Measurements from ENCODE around the gene TBRG4.

TBRG4 gene

DNA sequence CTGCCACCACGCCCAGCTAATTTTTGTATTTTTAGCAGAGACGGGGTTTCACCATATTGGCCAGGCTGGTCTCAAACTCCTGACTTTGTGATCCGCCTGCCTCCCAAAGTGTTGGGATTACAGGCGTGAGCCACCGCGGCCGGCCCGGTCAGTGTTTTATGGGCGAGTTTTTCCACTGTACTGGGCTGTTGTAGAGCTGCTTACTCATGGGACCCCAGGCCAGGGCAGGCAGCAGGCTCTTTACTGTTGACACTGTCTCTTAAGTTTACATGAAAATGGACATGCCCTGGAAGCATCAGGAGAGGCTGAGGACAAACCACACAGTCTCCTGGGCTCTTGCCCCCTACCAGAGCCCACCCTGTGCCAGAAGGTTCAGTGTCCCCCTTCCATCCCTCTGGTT, 33.9 kb downstream of the TBRG4 start:
- no peak for DNase-seq (ENCODE audit: low read depth, low spot score)
- Histone ChIP-seq H3K9me3 (ENCODE audit: insufficient read depth, low read length) (no peaks in the 10 kb centered on the region), H3K27me3 (ENCODE audit: insufficient read depth, insufficient read length) (no peaks in the 10 kb centered on the region), H3K36me3 (ENCODE audit: insufficient read depth, insufficient read length, low read length) (peaks cover 88% of the 10 kb centered on the region), H3K4me3 (ENCODE audit: insufficient read length, low read depth) (no peak overlapping the region), H3K4me1 (ENCODE audit: insufficient read depth, insufficient read length) (peaks cover 19% of the 10 kb centered on the region), H3K9ac (ENCODE audit: insufficient read length, low read depth) (no peak overlapping the region)
- TF ChIP-seq SUZ12 (IDR thresholded peaks at IDR 0.05; ENCODE audit: extremely low read depth, insufficient read depth, insufficient read length) (no peak), ZNF274 (IDR thresholded peaks at IDR 0.05; ENCODE audit: low read depth, low read length) (no peak), YY1 (IDR thresholded peaks at IDR 0.05; ENCODE audit: insufficient read depth, insufficient read length) (no peak)

DNA sequence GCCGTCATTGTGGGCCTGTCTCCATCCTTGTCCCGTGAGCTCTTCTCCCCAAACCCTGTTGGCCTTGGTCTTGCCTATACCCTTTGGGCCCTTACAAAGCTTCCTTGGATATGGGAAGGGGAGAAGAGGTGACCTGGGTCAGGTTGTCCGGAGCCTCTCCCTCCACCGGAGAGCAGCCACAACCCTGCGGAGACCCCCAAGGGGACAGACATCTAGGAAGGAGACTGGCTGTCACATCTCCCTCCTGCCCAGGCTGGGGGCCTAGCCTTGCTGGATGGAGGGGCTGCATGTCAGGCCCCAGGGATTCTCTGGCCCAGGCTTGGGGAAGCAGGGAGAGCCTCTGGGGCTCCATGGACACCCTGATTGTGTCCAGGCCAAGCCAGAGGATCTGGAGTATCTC, 34.6 kb downstream of the TBRG4 start:
- Histone ChIP-seq H3K9ac (ENCODE audit: insufficient read length, low read depth) (no peak overlapping the region), H3K4me3 (ENCODE audit: insufficient read length, low read depth) (no peak overlapping the region), H3K36me3 (ENCODE audit: insufficient read depth, insufficient read length, low read length) (peaks cover 82% of the 10 kb centered on the region), H3K4me1 (ENCODE audit: insufficient read depth, insufficient read length) (peaks cover 20% of the 10 kb centered on the region), H3K9me3 (ENCODE audit: insufficient read depth, low read length) (no peaks in the 10 kb centered on the region), H3K27me3 (ENCODE audit: insufficient read depth, insufficient read length) (no peaks in the 10 kb centered on the region)
- TF ChIP-seq ZNF274 (IDR thresholded peaks at IDR 0.05; ENCODE audit: low read depth, low read length) (no peak), SUZ12 (IDR thresholded peaks at IDR 0.05; ENCODE audit: extremely low read depth, insufficient read depth, insufficient read length) (no peak), YY1 (IDR thresholded peaks at IDR 0.05; ENCODE audit: insufficient read depth, insufficient read length) (no peak)
- no peak for DNase-seq (ENCODE audit: low read depth, low spot score)

DNA sequence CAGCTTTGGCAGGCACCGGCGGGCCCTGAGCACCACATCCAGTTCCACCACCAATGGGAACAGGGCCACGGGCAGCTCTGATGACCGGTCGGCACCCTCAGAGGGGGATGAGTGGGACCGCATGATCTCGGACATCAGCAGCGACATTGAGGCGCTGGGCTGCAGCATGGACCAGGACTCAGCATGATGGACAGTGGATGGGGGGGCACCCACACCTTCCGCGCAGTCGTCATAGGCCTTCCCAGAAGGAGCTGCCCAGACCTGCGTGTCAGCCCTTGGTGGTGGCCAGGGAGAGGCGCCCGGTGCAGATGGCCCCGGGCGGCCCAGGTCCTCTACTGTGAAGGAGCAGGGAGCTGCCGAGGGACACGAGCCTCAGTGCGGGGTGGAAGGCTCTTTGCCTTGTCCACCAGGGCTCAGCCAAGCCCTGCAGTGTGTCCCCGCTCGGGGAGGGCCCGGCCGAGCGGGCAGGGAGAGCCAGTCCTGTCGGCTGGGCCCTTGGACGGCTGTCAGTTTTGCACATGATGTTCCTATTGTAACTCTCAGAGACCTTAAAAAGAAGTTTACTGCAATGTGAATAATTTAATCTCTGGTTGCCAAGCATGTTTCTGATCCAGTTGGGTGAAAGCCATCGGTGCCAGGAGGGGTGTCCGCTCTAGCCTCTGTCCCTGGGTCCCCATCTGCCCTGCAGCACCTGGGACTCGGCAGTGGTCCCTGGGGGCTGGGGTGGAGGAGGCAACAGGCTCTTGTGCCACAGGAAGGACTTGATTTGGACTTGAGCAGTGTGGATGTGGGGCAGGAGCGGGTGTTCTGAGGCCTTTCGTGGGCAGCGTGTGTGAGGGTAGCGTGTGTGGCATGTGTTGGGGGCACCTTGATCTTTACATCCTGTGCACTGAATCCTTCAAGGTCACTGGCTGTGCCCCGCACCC, 35.4 kb downstream of the TBRG4 start:
- TF ChIP-seq SUZ12 (IDR thresholded peaks at IDR 0.05; ENCODE audit: extremely low read depth, insufficient read depth, insufficient read length) (no peak), YY1 (IDR thresholded peaks at IDR 0.05; ENCODE audit: insufficient read depth, insufficient read length) (no peak), ZNF274 (IDR thresholded peaks at IDR 0.05; ENCODE audit: low read depth, low read length) (no peak)
- Histone ChIP-seq H3K36me3 (ENCODE audit: insufficient read depth, insufficient read length, low read length) (peaks cover 75% of the 10 kb centered on the region), H3K9ac (ENCODE audit: insufficient read length, low read depth) (no peak overlapping the region), H3K9me3 (ENCODE audit: insufficient read depth, low read length) (no peaks in the 10 kb centered on the region), H3K4me1 (ENCODE audit: insufficient read depth, insufficient read length) (peaks cover 27% of the 10 kb centered on the region), H3K27me3 (ENCODE audit: insufficient read depth, insufficient read length) (no peaks in the 10 kb centered on the region), H3K4me3 (ENCODE audit: insufficient read length, low read depth) (no peak overlapping the region)
- DNase-seq (ENCODE audit: low read depth, low spot score): no peak

DNA sequence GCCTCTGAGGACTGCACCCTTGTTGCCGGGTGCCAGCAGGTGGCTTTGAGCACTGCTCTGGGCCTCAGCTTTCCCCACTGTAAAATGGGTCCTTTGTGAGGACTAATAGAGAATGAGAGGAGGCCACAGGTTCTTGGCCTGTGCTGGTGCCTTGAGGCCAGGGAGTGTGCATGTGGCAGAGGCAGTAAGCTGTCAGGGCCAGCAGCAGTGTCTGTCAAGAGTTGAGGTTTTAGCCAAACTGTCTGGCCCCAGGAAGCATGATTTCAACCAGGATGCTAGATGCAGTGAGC, 36.2 kb downstream of the TBRG4 start:
- TF ChIP-seq ZNF274 (IDR thresholded peaks at IDR 0.05; ENCODE audit: low read depth, low read length): no peak
- no peak for TF ChIP-seq YY1 (IDR thresholded peaks at IDR 0.05; ENCODE audit: insufficient read depth, insufficient read length)
- no peak for TF ChIP-seq SUZ12 (IDR thresholded peaks at IDR 0.05; ENCODE audit: extremely low read depth, insufficient read depth, insufficient read length)
- Histone ChIP-seq H3K9me3 (ENCODE audit: insufficient read depth, low read length) (no peaks in the 10 kb centered on the region), H3K4me1 (ENCODE audit: insufficient read depth, insufficient read length) (peaks cover 29% of the 10 kb centered on the region), H3K9ac (ENCODE audit: insufficient read length, low read depth) (no peak overlapping the region), H3K27me3 (ENCODE audit: insufficient read depth, insufficient read length) (no peaks in the 10 kb centered on the region), H3K4me3 (ENCODE audit: insufficient read length, low read depth) (no peak overlapping the region), H3K36me3 (ENCODE audit: insufficient read depth, insufficient read length, low read length) (peaks cover 73% of the 10 kb centered on the region)
- DNase-seq (ENCODE audit: low read depth, low spot score): no peak

DNA sequence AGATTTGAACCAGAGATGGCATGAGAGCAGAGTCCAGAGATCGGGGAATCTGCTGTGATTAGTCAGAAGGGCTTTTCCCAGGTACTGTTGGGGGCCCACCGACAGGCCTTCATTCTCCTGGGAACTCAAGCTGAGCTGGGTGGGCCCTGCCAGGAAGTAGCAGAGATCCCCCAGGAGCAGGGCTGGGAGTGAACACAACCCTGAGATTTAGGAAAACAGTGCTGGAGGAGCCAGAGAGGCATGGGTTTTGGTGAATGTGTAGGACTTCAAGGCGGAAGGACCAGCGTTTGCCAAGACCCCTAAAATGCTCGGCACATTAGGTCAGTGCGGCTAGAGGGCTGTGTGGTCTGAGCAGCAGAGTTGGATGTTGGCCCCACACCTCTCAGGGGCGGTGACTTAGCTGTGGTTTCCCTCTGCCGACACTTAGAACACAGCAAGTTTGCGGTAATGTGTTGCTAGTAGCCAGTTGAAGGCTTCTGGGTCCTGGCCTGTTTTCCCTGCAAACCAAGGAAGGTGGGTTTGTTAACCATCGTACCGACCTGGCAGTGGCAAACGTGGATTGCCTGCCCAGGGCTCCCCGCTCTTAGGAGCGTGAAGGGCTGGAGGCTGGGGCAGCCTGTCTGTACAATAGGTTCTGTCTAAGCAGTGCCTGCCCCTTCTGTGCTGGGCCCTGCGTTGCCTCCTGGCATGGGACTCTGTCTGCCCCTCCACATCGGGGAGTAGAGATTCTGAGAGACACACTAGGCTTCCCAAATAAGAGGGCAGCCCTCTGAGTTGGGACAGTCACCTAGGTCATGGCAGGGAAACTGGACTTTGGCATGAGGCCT, 36.8 kb downstream of the TBRG4 start:
- H3K27me3 ChIP-seq (ENCODE audit: insufficient read depth, insufficient read length): no peaks in the 10 kb centered on the region
- no peak overlapping the region for H3K9ac ChIP-seq (ENCODE audit: insufficient read length, low read depth)
- H3K4me3 ChIP-seq (ENCODE audit: insufficient read length, low read depth): no peak overlapping the region
- H3K4me1 ChIP-seq (ENCODE audit: insufficient read depth, insufficient read length): peaks cover 29% of the 10 kb centered on the region
- DNase-seq (ENCODE audit: low read depth, low spot score): no peak
- no peak for TF ChIP-seq SUZ12 (IDR thresholded peaks at IDR 0.05; ENCODE audit: extremely low read depth, insufficient read depth, insufficient read length)
- no peak for TF ChIP-seq YY1 (IDR thresholded peaks at IDR 0.05; ENCODE audit: insufficient read depth, insufficient read length)
- no peak for TF ChIP-seq ZNF274 (IDR thresholded peaks at IDR 0.05; ENCODE audit: low read depth, low read length)
- H3K36me3 ChIP-seq (ENCODE audit: insufficient read depth, insufficient read length, low read length): peaks cover 73% of the 10 kb centered on the region
- no peaks in the 10 kb centered on the region for H3K9me3 ChIP-seq (ENCODE audit: insufficient read depth, low read length)

DNA sequence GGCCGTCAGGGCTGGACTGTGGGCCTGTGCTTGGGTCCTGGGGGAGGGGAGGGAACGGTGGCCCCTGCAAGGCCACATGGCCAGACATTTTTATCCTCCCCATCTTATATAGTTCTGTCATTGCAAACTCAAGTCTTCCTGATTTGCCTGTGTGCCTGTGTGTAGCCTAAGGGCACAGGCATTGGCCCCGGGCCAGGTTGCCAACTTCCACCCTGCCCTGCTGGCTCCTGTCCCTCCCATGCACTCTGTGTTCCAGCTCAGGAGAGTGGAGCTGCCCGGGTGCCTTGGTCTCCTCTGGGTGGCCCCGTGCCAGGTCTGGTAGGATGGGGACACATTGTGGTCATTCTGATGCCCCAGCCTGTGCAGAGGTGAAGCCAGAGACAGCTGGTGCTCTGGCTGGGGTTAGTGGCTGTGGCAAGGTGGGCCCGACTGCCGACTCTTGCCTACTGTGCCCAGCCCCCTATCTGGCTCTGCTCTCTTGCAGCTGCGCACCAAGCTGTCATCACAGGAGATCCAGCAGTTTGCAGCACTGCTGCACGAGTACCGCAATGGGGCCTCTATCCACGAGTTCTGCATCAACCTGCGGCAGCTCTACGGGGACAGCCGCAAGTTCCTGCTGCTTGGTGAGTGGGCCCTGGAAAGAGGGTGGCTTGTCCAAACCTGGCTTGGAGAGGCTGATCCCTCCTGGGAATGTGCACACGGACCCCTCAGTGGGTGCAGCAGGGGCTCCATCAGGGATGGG, 37.5 kb downstream of the TBRG4 start:
- peaks cover 75% of the 10 kb centered on the region for H3K36me3 ChIP-seq (ENCODE audit: insufficient read depth, insufficient read length, low read length)

More for the DNA sequence above, 37.5 kb downstream of the TBRG4 start:
- Histone ChIP-seq H3K9ac (ENCODE audit: insufficient read length, low read depth) (no peak overlapping the region), H3K27me3 (ENCODE audit: insufficient read depth, insufficient read length) (no peaks in the 10 kb centered on the region), H3K4me1 (ENCODE audit: insufficient read depth, insufficient read length) (peaks cover 29% of the 10 kb centered on the region), H3K4me3 (ENCODE audit: insufficient read length, low read depth) (no peak overlapping the region), H3K9me3 (ENCODE audit: insufficient read depth, low read length) (no peaks in the 10 kb centered on the region)
- TF ChIP-seq YY1 (IDR thresholded peaks at IDR 0.05; ENCODE audit: insufficient read depth, insufficient read length) (no peak), SUZ12 (IDR thresholded peaks at IDR 0.05; ENCODE audit: extremely low read depth, insufficient read depth, insufficient read length) (no peak), ZNF274 (IDR thresholded peaks at IDR 0.05; ENCODE audit: low read depth, low read length) (no peak)
- no peak for DNase-seq (ENCODE audit: low read depth, low spot score)
